ENCODE results near the gene RAX.

DNA sequence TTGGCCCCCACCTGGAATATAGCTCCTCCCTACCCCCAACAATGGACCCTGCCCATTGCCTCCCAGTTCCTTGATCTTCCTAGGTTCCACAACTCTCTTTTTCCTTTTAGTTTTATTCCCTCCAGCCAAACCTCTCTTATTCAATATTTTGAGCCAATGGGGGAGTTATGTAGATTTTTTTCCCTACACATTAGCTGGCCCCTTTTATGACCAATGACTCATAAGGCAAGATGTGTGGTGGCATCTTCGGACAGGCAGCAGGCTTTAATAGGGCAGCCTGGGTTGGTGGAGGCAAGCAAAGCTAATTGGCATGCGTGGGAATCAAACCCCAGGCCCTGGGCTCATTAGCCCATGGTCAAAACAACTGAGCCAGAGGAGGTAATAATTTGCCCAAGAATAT, 44.1 kb downstream of the RAX start:
- TF ChIP-seq, protein P1, sequence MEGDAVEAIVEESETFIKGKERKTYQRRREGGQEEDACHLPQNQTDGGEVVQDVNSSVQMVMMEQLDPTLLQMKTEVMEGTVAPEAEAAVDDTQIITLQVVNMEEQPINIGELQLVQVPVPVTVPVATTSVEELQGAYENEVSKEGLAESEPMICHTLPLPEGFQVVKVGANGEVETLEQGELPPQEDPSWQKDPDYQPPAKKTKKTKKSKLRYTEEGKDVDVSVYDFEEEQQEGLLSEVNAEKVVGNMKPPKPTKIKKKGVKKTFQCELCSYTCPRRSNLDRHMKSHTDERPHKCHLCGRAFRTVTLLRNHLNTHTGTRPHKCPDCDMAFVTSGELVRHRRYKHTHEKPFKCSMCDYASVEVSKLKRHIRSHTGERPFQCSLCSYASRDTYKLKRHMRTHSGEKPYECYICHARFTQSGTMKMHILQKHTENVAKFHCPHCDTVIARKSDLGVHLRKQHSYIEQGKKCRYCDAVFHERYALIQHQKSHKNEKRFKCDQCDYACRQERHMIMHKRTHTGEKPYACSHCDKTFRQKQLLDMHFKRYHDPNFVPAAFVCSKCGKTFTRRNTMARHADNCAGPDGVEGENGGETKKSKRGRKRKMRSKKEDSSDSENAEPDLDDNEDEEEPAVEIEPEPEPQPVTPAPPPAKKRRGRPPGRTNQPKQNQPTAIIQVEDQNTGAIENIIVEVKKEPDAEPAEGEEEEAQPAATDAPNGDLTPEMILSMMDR (IDR thresholded peaks at IDR 0.05), result no peak
- no peak for TF ChIP-seq POLR2AphosphoS5 (IDR thresholded peaks at IDR 0.05; ENCODE audit: low read depth, low read length)
- TF ChIP-seq, protein P2, sequence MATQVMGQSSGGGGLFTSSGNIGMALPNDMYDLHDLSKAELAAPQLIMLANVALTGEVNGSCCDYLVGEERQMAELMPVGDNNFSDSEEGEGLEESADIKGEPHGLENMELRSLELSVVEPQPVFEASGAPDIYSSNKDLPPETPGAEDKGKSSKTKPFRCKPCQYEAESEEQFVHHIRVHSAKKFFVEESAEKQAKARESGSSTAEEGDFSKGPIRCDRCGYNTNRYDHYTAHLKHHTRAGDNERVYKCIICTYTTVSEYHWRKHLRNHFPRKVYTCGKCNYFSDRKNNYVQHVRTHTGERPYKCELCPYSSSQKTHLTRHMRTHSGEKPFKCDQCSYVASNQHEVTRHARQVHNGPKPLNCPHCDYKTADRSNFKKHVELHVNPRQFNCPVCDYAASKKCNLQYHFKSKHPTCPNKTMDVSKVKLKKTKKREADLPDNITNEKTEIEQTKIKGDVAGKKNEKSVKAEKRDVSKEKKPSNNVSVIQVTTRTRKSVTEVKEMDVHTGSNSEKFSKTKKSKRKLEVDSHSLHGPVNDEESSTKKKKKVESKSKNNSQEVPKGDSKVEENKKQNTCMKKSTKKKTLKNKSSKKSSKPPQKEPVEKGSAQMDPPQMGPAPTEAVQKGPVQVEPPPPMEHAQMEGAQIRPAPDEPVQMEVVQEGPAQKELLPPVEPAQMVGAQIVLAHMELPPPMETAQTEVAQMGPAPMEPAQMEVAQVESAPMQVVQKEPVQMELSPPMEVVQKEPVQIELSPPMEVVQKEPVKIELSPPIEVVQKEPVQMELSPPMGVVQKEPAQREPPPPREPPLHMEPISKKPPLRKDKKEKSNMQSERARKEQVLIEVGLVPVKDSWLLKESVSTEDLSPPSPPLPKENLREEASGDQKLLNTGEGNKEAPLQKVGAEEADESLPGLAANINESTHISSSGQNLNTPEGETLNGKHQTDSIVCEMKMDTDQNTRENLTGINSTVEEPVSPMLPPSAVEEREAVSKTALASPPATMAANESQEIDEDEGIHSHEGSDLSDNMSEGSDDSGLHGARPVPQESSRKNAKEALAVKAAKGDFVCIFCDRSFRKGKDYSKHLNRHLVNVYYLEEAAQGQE (IDR thresholded peaks at IDR 0.05; ENCODE audit: insufficient read depth in 1 of 2, low read depth in 2 of 2, low read length in 1 of 2), result no peak
